B cell (primary cell): ENCODE measurements around the gene NAMPT. TPM values are rescaled to one million over a fixed set of nuclear protein-coding genes. Genes with fewer than 3 reads are reported as not detected.

ENCODE experiments used
- ATAC-seq: fragments of 200-7000 bp; cut with Tn5 transposase; one replicate; pipeline ENCODE4 v1.10.0; 2021; ENCODE audit warnings: low read depth, mild to moderate bottlenecking, moderate number of reproducible peaks, moderate library complexity
- CTCF ChIA-PET: fragments of 350-600 bp; sonication (Branson Sonifier 250); formaldehyde crosslinking; loops from one replicate; lab custom pipeline; 2021; ENCODE audit warnings: antibody characterized with exemption, inconsistent platforms; lab: Charles Lee
- POLR2A ChIA-PET: fragments of 350-600 bp; sonication (Branson Sonifier 250); formaldehyde crosslinking; loops from one replicate; lab custom pipeline; 2021; ENCODE audit warnings: antibody characterized with exemption; lab: Charles Lee
- DNase-seq: peaks from one replicate; pipeline ENCODE4 v3.0.0; 2013
- H2AFZ ChIP-seq: 2 replicates; pipeline ENCODE4 v1.6.1; 2012; ENCODE audit warnings: mild to moderate bottlenecking, low read depth, low read length; ENCODE audit not compliant: insufficient read depth, poor library complexity, severe bottlenecking
- H3K27ac ChIP-seq, 2 donors: 1 replicate in 1 of 2; 2 replicates in 1 of 2; pipeline ENCODE4 v1.5.1; 2012 to 2013; ENCODE audit warnings: low read length in 2 of 2, mild to moderate bottlenecking in 2 of 2, moderate library complexity in 1 of 2
- H3K27me3 ChIP-seq, 4 experiments: fragments of 200-600 bp in 1 of 4; sonication (generic) in 1 of 4; replicated peaks in 1 of 4; 1 replicate in 2 of 4; 2 replicates in 2 of 4; pipeline versions ENCODE4 v1.6.1 to v1.7.0; 2013 to 2016; ENCODE audit warnings: low read length in 3 of 4, mild to moderate bottlenecking in 2 of 4, mixed read lengths in 1 of 4, moderate library complexity in 1 of 4; ENCODE audit not compliant: insufficient read depth in 4 of 4, control insufficient read depth in 3 of 4; ENCODE audit errors: control extremely low read depth in 1 of 4
- H3K36me3 ChIP-seq, 2 experiments: replicated peaks in 1 of 2; 1 replicate in 1 of 2; 2 replicates in 1 of 2; pipeline versions ENCODE4 v1.6.1 to v1.7.1; 2013; ENCODE audit warnings: low read length in 1 of 2; ENCODE audit not compliant: insufficient read depth in 2 of 2, control insufficient read depth in 1 of 2; ENCODE audit errors: control extremely low read depth in 1 of 2, extremely low read depth in 1 of 2
- H3K4me1 ChIP-seq, 2 donors: fragments of 200-600 bp in 1 of 2; sonication (generic) in 1 of 2; 1 replicate in 1 of 2; 2 replicates in 1 of 2; pipeline versions ENCODE4 v1.5.1 to v1.6.1; 2013 to 2017; ENCODE audit warnings: low read length in 2 of 2; ENCODE audit not compliant: control insufficient read depth in 2 of 2, insufficient read depth in 2 of 2
- H3K4me2 ChIP-seq: replicated peaks from 2 replicates; pipeline ENCODE3; 2012; ENCODE audit warnings: mild to moderate bottlenecking, low read depth, low read length; ENCODE audit not compliant: poor library complexity, severe bottlenecking
- H3K4me3 ChIP-seq, 5 experiments: fragments of 200-600 bp in 1 of 5; sonication (generic) in 1 of 5; 1 replicate in 3 of 5; 2 replicates in 2 of 5; pipeline versions ENCODE4 v1.5.1 to v1.7.0; 2011 to 2016; ENCODE audit warnings: low read length in 4 of 5, mild to moderate bottlenecking in 4 of 5, low read depth in 2 of 5, control low read depth in 1 of 5, moderate library complexity in 1 of 5; ENCODE audit not compliant: insufficient read depth in 1 of 5; ENCODE audit errors: control extremely low read depth in 1 of 5, extremely low read depth in 1 of 5
- H3K79me2 ChIP-seq: fragments of 200-600 bp; sonication (generic); one replicate; pipeline ENCODE4 v1.6.0; 2016; ENCODE audit warnings: low read length; ENCODE audit not compliant: control insufficient read depth, insufficient read depth
- H3K9ac ChIP-seq: fragments of 200-600 bp; sonication (generic); 2 replicates; pipeline ENCODE4 v1.6.1; 2017; ENCODE audit warnings: mild to moderate bottlenecking, low read length, moderate library complexity
- H3K9me3 ChIP-seq, 3 donors: one replicate each; pipeline versions ENCODE4 v1.6.1 to v1.7.1; 2013; ENCODE audit warnings: low read length in 2 of 3; ENCODE audit not compliant: control insufficient read depth in 2 of 3, insufficient read depth in 1 of 3; ENCODE audit errors: control extremely low read depth in 1 of 3
- H4K20me1 ChIP-seq: 2 replicates; pipeline ENCODE4 v1.6.0; 2012; ENCODE audit warnings: mild to moderate bottlenecking, low read length; ENCODE audit not compliant: insufficient read depth, control insufficient read depth, poor library complexity, severe bottlenecking
- H3K27ac Mint-ChIP-seq: one replicate; pipeline ENCODE4 v1.8.0; 2021; ENCODE audit warnings: mixed read lengths
- H3K27me3 Mint-ChIP-seq: one replicate; pipeline ENCODE4 v1.8.0; 2021; ENCODE audit warnings: mixed read lengths
- H3K4me1 Mint-ChIP-seq: one replicate; pipeline ENCODE4 v1.8.0; 2021; ENCODE audit warnings: mixed read lengths
- H3K4me3 Mint-ChIP-seq: one replicate; pipeline ENCODE4 v1.8.0; 2021; ENCODE audit warnings: mixed read lengths
- H3K9me3 Mint-ChIP-seq: one replicate; pipeline ENCODE4 v1.8.0; 2022; ENCODE audit warnings: mixed read lengths; ENCODE audit not compliant: insufficient read depth
- CTCF ChIP-seq: fragments of 200-600 bp; IDR thresholded peaks from one replicate; pipeline ENCODE4 v1.8.0; 2022; ENCODE audit warnings: antibody characterized with exemption, mild to moderate bottlenecking
- EZH2 ChIP-seq: IDR thresholded peaks from 2 replicates; pipeline ENCODE4 v1.6.1; 2012; ENCODE audit warnings: borderline replicate concordance, low read depth, mild to moderate bottlenecking, moderate library complexity, low read length; ENCODE audit not compliant: insufficient read depth, poor library complexity, severe bottlenecking
- WGBS: methylation state at CpG from one replicate; pipeline ENCODE4 v1.1.5; 2013; ENCODE audit warnings: missing lambda C conversion rate; ENCODE audit not compliant: insufficient coverage; 5-methylcytosine and 5-hydroxymethylcytosine counted together
- intact Hi-C: fragments of 100-400 bp; cut with micrococcal nuclease; formaldehyde crosslinking; loops from one replicate; pipeline ENCODE4 v1.10.0; 2022
- polyA plus RNA-seq: library from polyadenylated mRNA; depleted of rRNA; stranded (reverse); fragments of >200 nt; gene quantifications from 2 replicates; pipeline ENCODE4 v1.2.3, GENCODE V29; 2012
- total RNA-seq, 2 donors: library from RNA; stranded (reverse); fragments of 120-200 nt in 1 of 2; gene quantifications; 1 replicate in 1 of 2; 2 replicates in 1 of 2; pipeline versions ENCODE4 v1.2.3 to v1.2.4, GENCODE V29; 2013 to 2022

The NAMPT gene
- total and polyA plus RNA-seq, 2 donors (not counting 1 experiment from before 2014, with no cell fraction given), result 11.6 to 48.8 TPM

DNA sequence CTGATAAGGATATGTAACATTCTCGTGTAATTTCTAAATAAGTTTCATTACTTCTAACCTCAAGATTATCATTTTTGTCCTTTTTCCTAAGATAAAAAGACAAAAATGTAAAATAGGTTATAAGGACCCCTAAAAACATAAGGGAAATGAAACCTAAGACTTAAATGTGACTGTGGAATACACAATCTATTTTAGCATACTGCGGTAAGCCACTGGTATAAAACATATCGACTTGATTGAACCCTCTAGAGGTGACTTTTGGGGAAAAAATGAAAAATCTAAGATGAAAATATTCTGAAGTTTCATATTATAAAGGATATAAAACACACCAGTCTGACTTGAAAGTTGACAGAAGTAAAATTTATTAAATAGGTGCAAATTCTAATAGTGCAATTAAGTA, 1.9 kb downstream of the NAMPT start:
- no peak overlapping the region for H3K27ac Mint-ChIP-seq

More for the DNA sequence above, 1.9 kb downstream of the NAMPT start:
- ChIA-PET CTCF (interaction anchor here (0.8 kb wide), 1 partner anchor 306 kb away, joined by 3 read pairs; no protein-coding TSS in a partner anchor), POLR2A (no interaction called here)
- peaks cover 49% of the 10 kb centered on the region for H3K79me2 ChIP-seq
- intact Hi-C loops, result loop anchor here (5.0 kb wide), 2 partner anchors 106 to 319 kb away; no protein-coding TSS in a partner anchor
- TF ChIP-seq CTCF (no peak), EZH2 (no peak)
- H3K9ac ChIP-seq, result no peak overlapping the region
- DNase-seq (no peak), ATAC-seq (no peak)
- peaks cover 37% of the 10 kb centered on the region for H4K20me1 ChIP-seq
- Mint-ChIP-seq H3K4me1 (peaks cover 44% of the 10 kb centered on the region), H3K4me3 (peak overlapping the region; percentile 37), H3K27me3 (no peaks in the 10 kb centered on the region), H3K9me3 (no peaks in the 10 kb centered on the region)
- no CpG with 5 or more reads among the region's 3 CpGs for WGBS
- H3K9me3 ChIP-seq, result no peaks in the 10 kb centered on the region
- peaks cover 10 to 20% of the 10 kb centered on the region in 2 donors for H3K4me1 ChIP-seq
- no peak overlapping the region for H3K27ac ChIP-seq
- no peaks in the 10 kb centered on the region for H3K27me3 ChIP-seq
- H3K4me3 ChIP-seq, result peak overlapping the region in 1 of 5 experiments; percentile 94
- H3K4me2 ChIP-seq, result peak overlapping the region; percentile 79
- no peak overlapping the region for H2AFZ ChIP-seq
- peaks cover 0 to 5% of the 10 kb centered on the region in 2 experiments for H3K36me3 ChIP-seq
